ENCODE data around the gene HIVEP3. TPM values are rescaled to one million over a fixed set of nuclear protein-coding genes. Genes with fewer than 3 reads are reported as not detected.
A peak's percentile ranks its signal among the peaks of the same experiment; 100 is the strongest.

The HIVEP3 gene
- total RNA-seq, 1 experiment from 2014 or later, result 1.4 TPM

GRCh38 chr1:41474490-41475271 is 444.0 kb downstream of the HIVEP3 start:
- Histone ChIP-seq H3K79me1 (ENCODE audit: insufficient read depth, low read depth, low read length, poor library complexity, severe bottlenecking) (no peaks in the 10 kb centered on the region), H2BK120ac (ENCODE audit: low read depth, low read length, poor library complexity, severe bottlenecking) (no peak overlapping the region), H3K4me2 (ENCODE audit: insufficient read depth, insufficient read length, low read length) (no peak overlapping the region), H3K9me3 (ENCODE audit: control insufficient read depth, low read depth, low read length) (no peaks in the 10 kb centered on the region), H3K14ac (ENCODE audit: insufficient read depth, low read length) (peak overlapping the region; percentile 44; the same call in 1 of the 2 replicates), H4K5ac (ENCODE audit: insufficient read length, low read depth, low read length) (no peak overlapping the region), H3K4ac (ENCODE audit: low read depth, low read length) (no peak overlapping the region), H3K56ac (ENCODE audit: insufficient read length, low read depth, low read length) (no peak overlapping the region), H2BK15ac (ENCODE audit: low read depth, low read length) (no peak overlapping the region), H2AK5ac (ENCODE audit: insufficient read length, low read length) (no peak overlapping the region), H4K8ac (replicated peaks; ENCODE audit: insufficient read length, low read depth, low read length) (no peak overlapping the region), H3K18ac (ENCODE audit: insufficient read length, low read depth, low read length) (peak overlapping the region; percentile 7), H2BK12ac (ENCODE audit: insufficient read length, low read depth, low read length) (no peak overlapping the region), H3K9ac (ENCODE audit: extremely low read depth, insufficient read length, low read length) (no peak overlapping the region), H3K27me3 (ENCODE audit: insufficient read depth, low read length) (no peaks in the 10 kb centered on the region), H4K91ac (ENCODE audit: insufficient read length, low read depth, low read length) (no peak overlapping the region), H3K23ac (ENCODE audit: insufficient read length, low read depth, low read length) (no peak overlapping the region), H3K23me2 (ENCODE audit: insufficient read length, low read depth, low read length, poor library complexity, severe bottlenecking) (no peaks in the 10 kb centered on the region), H3K79me2 (ENCODE audit: insufficient read depth, low read length) (no peaks in the 10 kb centered on the region), H4K20me1 (ENCODE audit: control insufficient read depth, insufficient read depth, insufficient read length) (no peaks in the 10 kb centered on the region), H3K27ac (ENCODE audit: insufficient read length, low read depth, low read length) (no peak overlapping the region), H2AFZ (ENCODE audit: low read length) (no peak overlapping the region), H3T11ph (ENCODE audit: low read length) (no peak overlapping the region), H2BK5ac (ENCODE audit: insufficient read length, low read length) (no peak overlapping the region), H3K4me1 (ENCODE audit: insufficient read depth, low read length) (no peaks in the 10 kb centered on the region), H2BK20ac (ENCODE audit: low read depth, low read length, poor library complexity, severe bottlenecking) (no peak overlapping the region)
- Mint-ChIP-seq H3K9me3 (no peaks in the 10 kb centered on the region), H3K27me3 (ENCODE audit: low read depth) (no peaks in the 10 kb centered on the region; the same call in 1 of the 2 replicates), H3K36me3 (ENCODE audit: insufficient read depth in 1 of 3, low read depth in 3 of 3) (no peaks in the 10 kb centered on the region), H3K4me3 (no peak overlapping the region), H3K4me1 (peaks cover 19 to 22% of the 10 kb centered on the region in 2 experiments), H3K27ac (0 out of 7 replicates have a peak overlapping the region, but pooled peaks of 1 of the 3 experiments have one; percentile 76)
- no peak for TF ChIP-seq CTCF (conservative IDR thresholded peaks at IDR 0.05)
- no peak for DNase-seq
- no CpG with 5 or more reads among the region's 17 CpGs for WGBS (ENCODE audit: extremely low coverage, insufficient read length, low lambda C conversion rate)

Data from H9 (cell line).